ENCODE measurements around the gene TMEM178A. TPM values are rescaled to one million over a fixed set of nuclear protein-coding genes. Genes with fewer than 3 reads are reported as not detected.
A peak's percentile ranks its signal among the peaks of the same experiment; 100 is the strongest.

Gene TMEM178A
- polyA plus RNA-seq, 5 donors: 8.8 to 11.3 (median 10.3) TPM

DNA sequence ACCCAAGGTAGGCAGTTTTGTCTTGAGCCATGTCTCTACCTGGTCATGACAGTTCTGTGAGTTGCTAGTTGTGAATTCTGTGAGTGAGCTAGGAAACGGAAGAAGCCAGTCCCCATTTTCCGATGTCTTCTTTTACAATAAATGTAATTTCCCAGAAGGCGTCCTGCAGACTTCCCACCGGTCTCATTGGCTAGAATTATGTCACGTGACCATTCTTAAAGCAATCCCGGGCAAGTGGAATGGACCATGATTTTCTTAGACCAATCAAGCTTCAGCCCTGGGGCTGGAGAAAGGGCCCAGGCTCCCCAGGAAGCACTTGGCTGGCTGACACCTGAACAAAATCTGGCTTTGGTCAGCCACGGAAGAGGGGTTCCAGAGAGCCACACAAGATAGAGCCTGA lies 10.6 kb downstream of the TMEM178A start:
- no peak for DNase-seq

DNA sequence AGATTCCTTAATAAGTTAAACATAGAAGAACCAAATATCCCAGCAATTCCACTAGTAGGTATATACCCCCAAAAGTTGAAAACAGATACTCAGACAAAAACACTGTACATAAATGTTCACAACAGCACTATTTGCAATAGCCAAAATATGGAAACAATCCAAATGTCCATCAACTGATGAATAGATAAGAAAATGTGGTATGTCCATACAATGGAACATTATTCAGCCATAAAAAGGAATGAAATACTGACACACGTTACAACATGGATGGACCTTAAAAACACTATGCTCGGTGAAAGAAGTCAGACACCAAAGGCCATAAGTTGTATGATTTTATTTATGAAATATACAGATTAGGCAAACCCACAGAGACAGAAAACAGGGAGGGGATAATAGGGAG lies 12.5 kb downstream of the TMEM178A start:
- DNase-seq: no peak

DNA sequence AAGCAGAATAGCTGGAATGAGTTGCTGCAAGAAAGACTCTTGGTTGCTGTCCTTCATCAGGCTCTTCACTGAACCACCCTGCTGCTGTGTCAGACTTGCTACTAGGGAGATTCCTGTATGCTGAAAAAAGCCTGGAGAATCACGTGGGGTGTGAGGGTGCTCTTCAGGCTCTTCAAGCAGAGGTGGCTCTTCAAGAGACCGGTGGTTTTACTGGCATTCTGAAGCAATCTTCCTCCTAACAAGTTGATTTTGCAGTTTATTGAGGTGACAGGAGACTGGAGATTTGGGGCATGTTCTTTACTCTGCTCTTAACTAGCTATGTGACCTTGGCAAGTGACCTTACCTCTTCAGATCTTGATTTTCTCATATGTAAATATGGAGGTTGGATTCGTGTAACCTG lies 14.1 kb downstream of the TMEM178A start:
- no peak for DNase-seq

DNA sequence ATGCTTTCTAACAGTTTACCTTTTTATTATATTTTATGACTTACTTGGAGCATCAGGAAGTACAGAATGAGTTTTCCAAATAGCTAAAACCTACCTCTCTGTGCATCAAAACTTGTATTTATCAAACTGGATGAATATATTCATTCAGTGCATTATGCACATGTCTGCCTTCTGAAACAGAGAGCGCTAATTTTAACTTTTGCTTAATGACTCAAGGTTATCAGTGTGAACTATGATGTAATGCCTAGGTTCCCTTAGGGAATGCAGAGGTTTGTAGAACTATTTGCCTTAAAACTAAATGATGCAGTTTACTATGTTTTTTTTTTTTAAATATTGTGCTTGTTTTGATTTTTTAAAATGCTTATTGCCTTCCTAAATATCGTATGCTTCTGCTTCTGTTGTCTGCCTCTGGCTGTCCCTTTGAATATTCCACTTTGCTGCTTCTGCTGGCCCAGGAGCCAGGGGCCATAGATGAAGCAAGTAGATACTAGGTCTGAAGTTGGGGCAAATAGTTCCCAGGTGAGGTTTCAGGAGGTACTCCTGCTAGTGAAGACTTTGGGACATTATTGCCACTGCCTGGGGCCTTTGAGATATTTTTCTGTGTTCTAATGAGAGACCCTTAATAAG lies 16.5 kb downstream of the TMEM178A start:
- no peak for DNase-seq

DNA sequence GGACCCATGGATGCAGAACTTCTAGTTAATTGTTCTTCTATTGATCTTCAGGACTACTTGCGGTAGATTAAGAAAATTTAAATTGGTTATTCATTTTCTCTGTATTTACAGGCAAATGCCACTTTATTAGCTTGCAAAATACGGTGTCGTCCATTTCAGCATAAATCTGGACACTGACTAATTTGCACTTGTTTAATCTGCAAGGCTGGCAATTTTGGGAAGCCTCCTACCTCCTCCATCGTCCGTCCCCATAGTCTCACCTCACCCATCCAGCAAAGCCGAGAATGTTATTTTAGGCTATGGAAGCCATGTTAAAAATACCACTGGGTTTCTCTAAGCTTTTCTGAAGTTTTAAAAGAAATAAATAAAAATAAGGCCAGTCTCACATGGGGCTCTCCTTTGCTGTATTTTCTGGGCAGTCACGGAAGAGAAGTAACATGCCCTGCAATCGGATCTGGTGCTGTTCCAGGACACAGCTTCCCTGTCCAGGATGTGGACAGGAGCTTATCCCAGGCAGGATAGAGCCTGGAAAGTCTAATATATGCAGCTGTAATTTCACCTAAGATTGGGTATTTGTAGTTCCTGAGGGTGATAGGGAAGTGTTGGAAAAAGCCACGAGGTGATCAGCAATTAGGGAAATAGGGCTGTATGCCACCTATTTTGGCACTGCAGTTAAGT lies 17.4 kb downstream of the TMEM178A start:
- DNase-seq: no peak

DNA sequence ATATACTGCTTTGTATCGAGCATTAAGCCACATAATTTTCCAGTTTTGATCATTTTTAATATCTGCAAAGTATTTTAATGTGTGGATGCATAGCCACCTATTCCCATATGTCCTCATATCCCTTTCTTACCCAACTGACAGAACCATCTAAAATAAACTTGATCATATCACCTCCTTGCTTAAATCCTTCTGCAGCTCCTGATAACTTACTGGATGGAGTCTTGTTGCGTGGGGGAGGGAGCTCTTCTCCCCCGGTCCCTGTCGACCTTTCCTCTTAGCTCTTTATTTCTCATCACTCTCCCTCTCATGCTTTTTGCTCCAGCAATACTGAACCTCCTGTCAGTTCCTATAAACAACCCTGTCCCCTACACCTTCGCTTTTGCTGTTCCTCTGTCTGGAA lies 18.7 kb downstream of the TMEM178A start:
- DNase-seq: no peak

DNA sequence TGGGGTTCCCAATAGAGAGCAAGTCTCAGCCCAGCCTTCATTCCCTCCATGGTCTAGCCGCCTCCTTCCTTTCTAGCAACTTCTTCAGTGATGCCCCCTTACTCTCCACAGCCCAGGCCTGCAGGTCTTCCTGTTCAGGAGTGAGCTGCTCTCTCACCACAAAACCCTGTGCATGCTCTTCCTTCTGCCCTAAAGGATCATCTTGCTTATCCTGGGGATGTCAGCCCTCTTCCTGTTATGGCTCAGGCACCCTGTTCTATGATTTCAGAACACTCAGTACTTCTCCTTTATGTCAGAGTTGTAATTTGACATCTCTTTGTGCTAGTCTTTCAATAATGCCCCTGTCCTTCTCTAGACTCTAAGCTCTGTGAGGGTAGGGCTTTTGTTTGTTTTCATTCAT lies 19.4 kb downstream of the TMEM178A start:
- no peak for DNase-seq

DNA sequence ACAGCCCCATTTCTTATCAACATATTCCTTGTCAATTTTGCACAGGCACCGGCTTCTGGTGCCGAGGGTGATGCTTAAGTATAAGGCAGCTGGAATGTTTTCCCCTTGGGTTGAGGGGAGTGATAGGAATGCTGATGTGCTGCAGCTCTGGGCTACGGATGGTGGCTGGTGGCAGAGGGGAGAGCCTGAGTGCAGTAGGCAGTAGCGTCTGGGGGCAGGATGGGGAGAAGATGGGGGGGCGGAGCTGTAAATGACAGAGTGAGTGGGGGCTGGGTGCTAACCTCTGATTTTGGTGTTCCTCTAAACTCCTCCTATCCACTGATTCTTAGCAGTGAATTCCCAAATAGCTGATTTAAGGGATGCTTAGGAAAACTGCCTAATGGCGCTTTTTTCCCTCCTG lies 20.7 kb downstream of the TMEM178A start:
- DNase-seq: no peak

DNA sequence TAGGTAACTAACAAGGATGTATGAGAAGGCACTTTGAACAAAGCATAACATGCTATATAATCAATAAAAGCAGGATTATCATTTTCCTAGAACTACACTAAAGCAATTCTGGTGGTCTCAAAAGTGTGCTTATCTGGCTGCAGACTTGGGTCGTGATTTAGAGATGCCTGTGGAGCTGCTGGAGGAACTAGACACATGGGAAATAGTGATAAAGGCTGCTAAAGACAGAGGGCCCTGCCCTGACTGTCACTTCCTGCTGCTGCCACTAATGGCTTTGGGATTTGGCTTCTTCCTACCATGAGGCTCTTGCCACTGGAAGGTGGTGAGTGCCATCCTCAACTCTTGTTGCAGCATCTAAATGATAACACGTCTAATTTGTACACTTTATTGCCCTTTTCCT lies 22.5 kb downstream of the TMEM178A start:
- DNase-seq: no peak

DNA sequence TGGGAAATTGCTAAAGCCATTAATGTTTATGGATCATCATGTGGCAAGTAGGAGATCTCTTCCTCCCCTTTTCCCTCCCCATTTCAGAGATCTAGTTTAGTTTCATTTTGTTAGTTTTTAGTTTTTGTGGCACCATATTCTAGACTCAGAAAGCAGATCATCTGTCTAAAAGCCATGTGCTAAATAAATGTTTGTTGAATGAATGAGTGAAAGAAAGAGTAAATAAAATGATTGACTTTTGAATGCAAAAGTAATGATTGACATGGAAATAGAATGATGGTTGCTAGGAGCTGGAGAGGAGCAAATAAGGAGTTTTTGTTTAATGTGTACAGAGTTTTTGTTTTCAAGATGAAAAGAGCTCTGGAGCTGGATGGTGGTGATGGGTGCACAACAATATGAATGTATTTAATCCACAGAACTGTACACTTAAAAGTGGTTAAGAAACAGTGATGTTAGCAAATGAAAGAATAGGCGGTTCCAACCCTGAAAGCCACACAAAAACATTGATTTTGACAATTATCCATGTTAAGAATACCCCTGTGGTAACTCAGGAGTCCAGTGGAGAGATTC lies 23.6 kb downstream of the TMEM178A start:
- DNase-seq: no peak

DNA sequence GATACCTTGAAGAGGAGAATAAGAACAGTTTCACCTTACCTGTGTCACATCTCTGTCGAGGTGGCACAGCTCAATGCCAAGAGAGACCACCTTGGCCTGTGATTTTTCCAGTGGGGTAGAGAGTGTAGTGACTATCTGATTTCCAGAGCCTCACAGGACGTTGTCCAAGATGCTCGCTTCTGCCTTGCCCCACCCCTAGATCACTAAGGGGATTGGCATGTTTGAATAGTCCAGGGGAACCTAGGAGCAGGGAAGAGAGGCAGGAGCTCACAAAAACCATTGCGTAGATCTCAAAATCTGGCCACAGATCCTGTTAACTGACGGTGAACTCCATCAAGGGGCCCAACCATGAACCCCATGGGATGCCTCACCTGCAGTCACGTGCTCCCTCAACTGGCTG lies 24.2 kb downstream of the TMEM178A start:
- no peak for DNase-seq

DNA sequence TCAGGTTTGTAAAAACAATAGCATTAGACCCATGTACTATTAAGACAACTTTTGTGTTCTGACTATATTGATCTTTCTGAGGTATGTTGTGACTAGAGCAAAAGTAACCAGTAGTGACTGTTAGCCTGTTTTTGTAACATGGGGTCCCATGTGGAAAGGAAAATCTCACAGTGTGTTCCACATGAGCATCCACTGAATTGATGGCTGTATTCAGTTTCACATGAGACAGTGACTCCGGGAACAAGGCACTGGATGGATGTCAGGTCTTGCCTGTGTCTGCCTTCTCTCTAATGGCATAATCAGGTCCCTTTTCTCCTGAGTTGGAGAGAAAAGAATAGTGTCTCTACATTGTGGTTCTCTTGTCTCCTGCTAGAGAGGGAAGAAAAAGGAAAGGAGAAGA lies 27.5 kb downstream of the TMEM178A start:
- DNase-seq: no peak

DNA sequence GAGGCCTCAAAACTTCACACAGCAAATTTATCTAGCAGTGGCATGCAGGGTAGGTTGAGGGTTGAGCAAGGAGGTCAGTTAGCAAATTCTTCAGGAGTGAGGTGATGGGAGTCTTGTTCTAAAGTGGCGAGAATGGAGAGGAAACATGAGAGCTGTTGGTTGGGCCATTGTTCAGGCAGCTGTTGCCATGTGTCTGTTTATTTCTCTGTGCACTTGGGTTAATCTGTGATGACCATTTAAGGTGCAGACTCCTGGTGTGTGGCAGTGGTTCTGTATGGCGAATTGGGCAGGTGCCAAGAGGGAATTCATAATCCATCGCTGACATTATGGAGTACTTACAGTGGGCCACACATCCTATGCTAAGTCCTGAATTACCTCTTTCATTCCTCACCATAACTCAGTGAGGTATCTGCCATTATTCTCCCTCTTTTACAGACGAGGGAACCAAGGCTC lies 30.4 kb downstream of the TMEM178A start:
- DNase-seq: peak; percentile 8 to 12

DNA sequence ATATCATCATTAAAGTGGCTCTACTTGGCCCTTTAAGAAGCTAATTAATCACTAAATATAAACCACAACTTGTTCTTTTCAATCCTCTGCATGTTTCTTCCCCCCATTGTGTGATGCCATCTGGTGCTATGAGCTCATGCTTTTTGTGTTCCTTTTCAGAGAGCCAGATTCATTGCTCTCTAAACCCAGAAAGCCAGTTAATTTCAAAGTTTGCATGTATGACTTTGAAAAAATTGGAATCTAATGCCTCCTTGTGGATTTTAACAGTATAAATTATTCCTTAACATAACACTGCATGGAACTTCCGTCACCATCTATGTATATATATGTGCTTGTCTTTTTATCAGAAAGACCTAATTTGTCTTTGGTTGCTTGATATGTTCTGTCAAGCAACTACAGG lies 31.1 kb downstream of the TMEM178A start:
- peak; percentile 47 to 59 for DNase-seq

DNA sequence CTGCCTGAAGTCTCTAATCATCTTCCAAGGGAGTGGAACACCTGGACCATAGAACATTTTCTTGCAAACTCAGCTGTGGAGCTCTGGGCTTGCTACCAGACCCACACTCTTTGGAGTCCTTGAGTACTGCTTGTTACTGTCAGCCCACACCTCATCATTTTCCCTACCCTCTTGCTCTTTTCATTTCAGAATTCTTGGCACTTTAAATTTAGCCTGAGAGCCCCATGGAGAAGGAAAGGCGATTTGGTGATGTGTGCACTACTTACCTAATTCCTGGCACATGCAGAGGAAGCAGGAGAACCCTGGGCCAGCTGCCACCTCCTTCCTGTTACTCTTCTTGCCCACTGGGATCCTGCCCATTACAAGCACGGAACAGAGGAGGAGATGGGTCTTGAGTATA lies 31.7 kb downstream of the TMEM178A start:
- DNase-seq: peak; percentile 71 to 81

DNA sequence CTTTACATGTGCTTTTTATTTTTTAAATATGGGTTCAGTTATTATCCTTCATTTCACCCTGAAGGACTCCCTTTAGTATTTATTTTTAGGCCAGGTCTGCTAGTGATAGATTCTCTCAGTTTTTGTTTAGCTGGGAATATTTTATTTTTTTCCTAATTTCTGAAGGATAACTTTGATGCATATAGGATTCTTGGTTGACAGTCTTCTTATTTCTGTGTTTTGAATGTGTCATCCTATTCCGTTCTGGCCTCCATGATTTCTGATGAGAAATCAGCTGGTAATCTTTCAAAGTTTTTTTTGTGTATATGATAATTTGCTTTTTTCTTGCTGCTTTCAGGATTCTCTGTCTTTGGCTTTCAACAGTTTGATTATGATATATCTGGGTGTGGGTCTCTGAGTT lies 35.4 kb downstream of the TMEM178A start:
- no peak for DNase-seq

DNA sequence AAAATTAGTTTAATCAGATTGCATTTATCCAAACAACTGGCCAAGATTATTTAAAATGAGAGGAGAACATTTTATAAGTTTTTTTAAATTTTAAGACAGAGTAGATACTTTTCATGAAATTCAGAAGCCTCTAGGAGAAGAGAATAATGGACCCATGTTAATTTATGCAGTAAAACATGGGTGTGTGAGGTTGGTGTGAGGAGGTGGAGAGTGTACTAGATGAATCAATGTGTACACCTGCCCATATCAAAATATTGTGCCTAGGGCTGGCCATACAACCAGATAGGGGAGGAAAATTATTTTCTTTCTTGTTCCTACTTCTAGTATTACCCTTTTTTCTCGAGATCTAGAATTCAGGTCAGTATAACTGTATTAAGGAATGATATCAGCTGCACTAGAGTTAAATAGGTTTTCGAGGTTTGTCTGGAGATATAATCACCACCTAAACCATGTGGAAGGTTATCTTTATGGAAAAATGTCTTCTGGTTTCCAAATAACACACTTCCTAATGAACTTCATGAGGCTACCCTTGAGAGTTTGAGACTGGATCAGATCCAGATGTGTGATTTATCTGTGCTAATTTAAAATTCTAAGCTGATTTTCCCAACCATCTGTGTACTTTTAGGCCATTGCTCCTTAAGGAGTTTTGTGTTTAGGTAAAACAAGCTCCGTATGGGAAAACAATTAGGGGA lies 37.6 kb downstream of the TMEM178A start:
- DNase-seq: no peak

DNA sequence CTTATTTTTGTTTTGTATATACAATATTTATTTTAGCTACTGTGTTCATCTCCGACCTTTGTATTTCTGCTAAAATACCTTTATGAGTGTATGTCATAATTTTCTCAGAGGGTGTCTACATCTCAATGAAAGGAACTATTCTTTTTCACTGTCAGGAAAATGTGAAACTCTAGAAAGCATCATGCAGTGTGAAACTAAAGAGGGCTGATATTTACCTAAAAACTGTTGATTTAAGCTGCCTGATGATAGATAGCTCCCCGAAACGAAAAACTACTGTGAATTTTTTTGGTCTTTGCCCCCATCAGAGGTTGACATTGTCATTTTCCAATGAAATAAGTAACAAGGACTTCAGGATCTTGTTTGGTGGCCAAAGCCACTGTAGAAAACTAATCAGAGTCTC lies 38.8 kb downstream of the TMEM178A start:
- DNase-seq: no peak

DNA sequence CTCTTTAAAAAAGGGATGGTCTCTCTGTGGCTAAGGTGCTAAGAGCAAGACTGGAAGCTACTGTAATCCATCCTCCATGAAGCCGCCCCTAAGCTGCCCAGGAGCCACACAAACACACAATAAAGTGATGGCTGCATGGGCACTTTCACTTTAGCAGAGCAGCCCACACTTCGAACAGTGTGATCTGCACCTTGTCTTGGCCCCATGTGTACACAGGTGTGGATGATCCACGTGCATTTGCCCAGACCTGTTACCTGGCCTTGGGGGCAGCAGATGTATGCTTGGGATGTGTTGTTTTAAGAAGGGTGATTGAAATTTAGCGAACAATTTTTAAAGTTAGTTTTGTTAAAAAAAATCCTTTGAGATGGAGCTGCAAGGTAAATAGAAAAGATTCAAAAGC lies 39.9 kb downstream of the TMEM178A start:
- DNase-seq: no peak

DNA sequence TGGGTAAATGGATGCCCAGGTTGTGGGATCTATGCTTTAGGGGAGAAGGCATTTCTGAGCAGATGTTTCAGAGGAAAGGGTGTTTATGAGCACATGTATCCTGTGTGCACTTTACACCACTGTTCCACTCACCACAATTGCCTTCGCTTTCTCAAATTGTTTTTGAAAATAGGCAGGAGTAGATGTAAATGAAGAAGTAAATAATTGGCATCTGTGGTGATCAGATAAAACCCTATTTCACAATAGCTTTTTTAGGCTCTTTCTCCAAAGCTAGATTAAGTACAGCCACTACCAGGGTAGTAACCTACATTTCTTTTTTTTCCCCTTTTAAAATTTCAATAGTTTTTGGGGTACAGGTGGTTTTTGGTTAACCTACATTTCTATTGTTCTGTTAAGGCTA lies 40.6 kb downstream of the TMEM178A start:
- DNase-seq: no peak

DNA sequence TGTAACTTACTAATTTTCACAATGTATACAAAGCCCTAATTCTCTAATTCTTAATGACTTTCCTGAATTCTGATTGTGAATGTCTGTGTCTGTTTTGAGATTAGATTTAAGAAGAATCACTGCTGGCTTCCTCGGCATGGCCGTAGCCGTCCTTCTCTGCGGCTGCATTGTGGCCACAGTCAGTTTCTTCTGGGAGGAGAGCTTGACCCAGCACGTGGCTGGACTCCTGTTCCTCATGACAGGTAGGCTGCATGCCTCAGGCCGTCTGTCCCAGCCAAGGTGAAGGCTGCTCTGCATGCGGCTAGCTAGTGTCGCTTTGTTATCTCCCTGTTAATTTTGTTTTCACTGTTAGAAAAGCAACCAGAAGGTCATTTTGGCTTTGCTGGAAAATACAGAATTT lies 41.2 kb downstream of the TMEM178A start:
- DNase-seq: no peak

DNA sequence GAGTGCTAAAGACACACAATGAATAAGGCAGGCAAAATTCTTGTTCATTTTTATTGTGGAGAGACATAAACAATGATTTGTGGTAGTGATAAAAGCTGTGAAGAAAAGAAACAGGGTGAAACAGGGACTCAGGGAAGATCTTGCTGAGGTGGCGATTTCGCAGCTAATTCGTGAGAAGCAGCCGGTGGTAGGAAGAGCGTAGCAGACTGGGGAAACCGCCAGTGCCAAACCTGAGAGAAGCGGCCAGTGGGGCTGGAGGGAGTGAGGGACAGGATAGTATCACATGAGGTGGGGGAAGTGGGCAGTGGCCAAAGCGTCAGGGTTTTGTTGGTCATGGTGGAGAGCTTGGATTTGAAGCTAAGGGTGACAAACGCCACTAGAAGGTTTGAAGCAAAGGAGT lies 42.3 kb downstream of the TMEM178A start:
- no peak for DNase-seq

DNA sequence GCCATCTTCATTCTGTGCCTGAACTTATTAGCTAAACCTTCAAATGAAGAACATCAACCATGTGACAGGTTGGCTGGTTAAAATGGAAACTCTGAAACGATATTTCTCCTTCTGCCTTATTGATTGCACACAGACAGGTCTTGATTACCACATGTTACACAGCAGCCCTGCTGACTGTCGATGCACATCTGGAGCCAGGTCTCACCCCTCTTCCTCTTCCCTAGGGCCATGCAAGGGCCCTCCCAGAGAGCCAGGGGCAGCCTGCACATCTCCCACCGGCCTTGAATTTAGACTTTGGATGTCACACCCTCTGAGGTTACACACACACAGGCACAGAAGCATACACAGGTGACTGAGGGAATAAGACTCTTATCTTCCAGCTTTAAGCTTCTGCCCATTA lies 45.1 kb downstream of the TMEM178A start:
- DNase-seq: no peak
